ENCODE measurements around the gene DDIT3.
"Not testable (repeated sequence)": the region's sequence is repeated elsewhere in the genome, so short reads cannot be mapped to it uniquely, and the experiment has no call there.

DDIT3 gene

DNA sequence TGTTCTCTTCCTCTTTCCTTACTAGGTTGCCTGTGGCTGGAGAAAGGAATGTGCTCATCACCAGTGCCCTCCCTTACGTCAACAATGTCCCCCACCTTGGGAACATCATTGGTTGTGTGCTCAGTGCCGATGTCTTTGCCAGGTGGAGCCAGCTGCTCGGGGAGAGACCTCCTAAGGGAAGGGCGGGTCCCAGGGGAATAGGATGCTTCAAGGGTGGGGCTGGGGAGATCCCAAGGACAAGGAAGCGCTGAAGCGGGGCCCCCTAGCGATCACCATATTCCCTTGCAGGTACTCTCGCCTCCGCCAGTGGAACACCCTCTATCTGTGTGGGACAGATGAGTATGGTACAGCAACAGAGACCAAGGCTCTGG is 22.2 kb downstream of the DDIT3 start:
- no peak overlapping the region for H3K4me3 ChIP-seq (ENCODE audit: low read depth, low read length)
- H3K4me1 ChIP-seq, result no peaks in the 10 kb centered on the region
- peaks cover 76% of the 10 kb centered on the region for H3K36me3 ChIP-seq
- DNase-seq, result no peak
- TF ChIP-seq CTCF (IDR thresholded peaks at IDR 0.05; ENCODE audit: low read depth, low read length), result no peak
- H3K9me3 ChIP-seq, result no peaks in the 10 kb centered on the region
- H3K27me3 ChIP-seq, result no peaks in the 10 kb centered on the region

GRCh38 chr12:57497223-57498131 is 22.8 kb downstream of the DDIT3 start:
- H3K36me3 ChIP-seq, result peaks cover 76% of the 10 kb centered on the region
- no peaks in the 10 kb centered on the region for H3K4me1 ChIP-seq
- no peak for DNase-seq
- no peak overlapping the region for H3K4me3 ChIP-seq (ENCODE audit: low read depth, low read length)
- H3K9me3 ChIP-seq, result no peaks in the 10 kb centered on the region
- no peaks in the 10 kb centered on the region for H3K27me3 ChIP-seq
- TF ChIP-seq CTCF (IDR thresholded peaks at IDR 0.05; ENCODE audit: low read depth, low read length), result no peak

DNA sequence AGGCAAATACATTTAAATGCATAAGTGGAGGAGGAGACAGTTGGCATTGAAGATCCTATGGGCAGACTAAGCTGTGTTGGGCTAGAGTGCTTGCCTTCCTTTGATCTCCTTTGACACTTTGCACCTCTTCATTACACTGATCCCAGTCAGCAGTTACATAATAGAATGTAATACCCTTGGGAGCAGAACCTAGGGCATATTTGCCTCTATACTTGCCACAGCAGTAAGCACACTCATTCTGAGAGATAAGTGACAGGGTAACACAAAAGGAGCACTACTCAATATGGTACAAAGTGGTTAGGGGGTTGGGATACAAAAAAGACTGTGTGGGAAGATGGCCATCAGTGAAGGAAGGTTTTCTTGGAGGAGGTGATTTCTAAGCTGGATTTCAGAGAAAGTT is 23.5 kb downstream of the DDIT3 start:
- TF ChIP-seq CTCF (IDR thresholded peaks at IDR 0.05; ENCODE audit: low read depth, low read length), result no peak
- no peak for DNase-seq
- Histone ChIP-seq H3K4me1 (no peaks in the 10 kb centered on the region), H3K27me3 (no peaks in the 10 kb centered on the region), H3K4me3 (ENCODE audit: low read depth, low read length) (no peak overlapping the region), H3K36me3 (peaks cover 76% of the 10 kb centered on the region), H3K9me3 (no peaks in the 10 kb centered on the region)

- peaks cover 74% of the 10 kb centered on the region for H3K36me3 ChIP-seq
- not testable (repeated sequence) for H3K9me3 ChIP-seq, H3K27me3 ChIP-seq
These were observed 25.1 kb downstream of the DDIT3 start for GRCh38 chr12:57495051-57495701.

DNA sequence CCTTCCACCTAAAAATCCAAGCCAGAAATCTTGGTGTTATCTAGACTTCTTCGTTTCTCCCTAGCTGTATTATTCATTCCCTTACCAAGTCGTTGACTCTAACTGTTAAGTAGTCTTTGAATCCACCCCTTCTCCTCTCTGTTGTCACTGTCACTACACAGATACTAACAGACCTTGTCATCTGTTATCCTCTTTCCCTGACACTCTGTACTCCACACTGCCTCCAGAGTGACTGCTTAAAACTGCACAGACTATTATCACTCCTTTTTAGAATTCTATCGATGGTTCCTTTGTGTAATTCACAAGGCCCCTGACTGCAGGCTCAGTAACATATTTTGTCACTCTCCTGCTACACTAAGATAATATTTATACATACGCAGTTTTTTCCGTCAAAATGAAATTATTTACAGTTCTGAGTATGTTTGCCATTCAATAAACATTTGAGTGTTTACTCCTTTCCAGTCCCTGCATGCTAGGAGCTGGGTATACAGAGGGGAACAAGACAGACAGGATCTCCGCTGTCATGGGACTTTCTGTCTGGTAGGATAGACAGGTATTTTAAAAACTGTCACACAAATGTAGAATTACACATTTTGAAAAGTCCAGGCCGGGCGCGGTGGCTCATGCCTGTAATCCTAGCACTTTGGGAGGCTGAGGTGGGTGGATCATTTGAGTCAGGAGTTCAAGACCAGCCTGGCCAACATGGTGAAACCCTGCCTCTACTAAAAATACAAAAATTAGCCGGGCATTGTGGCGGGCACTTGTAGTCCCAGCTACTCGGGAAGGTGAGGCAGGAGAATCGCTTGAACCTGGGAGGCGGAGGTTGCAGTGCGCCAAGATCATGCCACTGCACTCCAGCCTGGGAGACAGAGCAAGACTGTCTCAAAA is 28.7 kb downstream of the DDIT3 start:
- H3K4me1 ChIP-seq, result no peaks in the 10 kb centered on the region
- no peaks in the 10 kb centered on the region for H3K27me3 ChIP-seq
- peak; percentile 42 for TF ChIP-seq CTCF (IDR thresholded peaks at IDR 0.05; ENCODE audit: low read depth, low read length)
- H3K4me3 ChIP-seq (ENCODE audit: low read depth, low read length), result no peak overlapping the region
- H3K36me3 ChIP-seq, result peaks cover 58% of the 10 kb centered on the region
- DNase-seq, result no peak
- no peaks in the 10 kb centered on the region for H3K9me3 ChIP-seq

More at GRCh38 chr12:57495051-57495701, 25.1 kb downstream of the DDIT3 start:
- H3K4me1 ChIP-seq; H3K4me3 ChIP-seq (ENCODE audit: low read depth, low read length); DNase-seq: not testable (repeated sequence)

GRCh38 chr12:57490126-57490525 is 30.2 kb downstream of the DDIT3 start:
- no peaks in the 10 kb centered on the region for H3K9me3 ChIP-seq
- H3K27me3 ChIP-seq, result no peaks in the 10 kb centered on the region
- H3K36me3 ChIP-seq, result peaks cover 50% of the 10 kb centered on the region
- no peak for DNase-seq
- H3K4me1 ChIP-seq, result no peaks in the 10 kb centered on the region
- no peak overlapping the region for H3K4me3 ChIP-seq (ENCODE audit: low read depth, low read length)
- TF ChIP-seq CTCF (IDR thresholded peaks at IDR 0.05; ENCODE audit: low read depth, low read length), result no peak

All from BE2C (cell line).